ENCODE measurements around the gene FGFR2. TPM values are rescaled to one million over a fixed set of nuclear protein-coding genes. Genes with fewer than 3 reads are reported as not detected.

FGFR2 gene
- total RNA-seq, 1 donor: 0.86 TPM

- no peak for DNase-seq (ENCODE audit: low read depth)
- no peak overlapping the region for H3K4me3 ChIP-seq (ENCODE audit: low read depth, low read length)
- TF ChIP-seq CTCF (IDR thresholded peaks at IDR 0.05; ENCODE audit: insufficient read depth, low read depth, low read length): no peak
Observed at GRCh38 chr10:121485436-121486139, 112.7 kb downstream of the FGFR2 start.

- DNase-seq (ENCODE audit: low read depth): no peak
- no peak for TF ChIP-seq CTCF (IDR thresholded peaks at IDR 0.05; ENCODE audit: insufficient read depth, low read depth, low read length)
Observed at GRCh38 chr10:121484816-121485215, 113.4 kb downstream of the FGFR2 start.

DNA sequence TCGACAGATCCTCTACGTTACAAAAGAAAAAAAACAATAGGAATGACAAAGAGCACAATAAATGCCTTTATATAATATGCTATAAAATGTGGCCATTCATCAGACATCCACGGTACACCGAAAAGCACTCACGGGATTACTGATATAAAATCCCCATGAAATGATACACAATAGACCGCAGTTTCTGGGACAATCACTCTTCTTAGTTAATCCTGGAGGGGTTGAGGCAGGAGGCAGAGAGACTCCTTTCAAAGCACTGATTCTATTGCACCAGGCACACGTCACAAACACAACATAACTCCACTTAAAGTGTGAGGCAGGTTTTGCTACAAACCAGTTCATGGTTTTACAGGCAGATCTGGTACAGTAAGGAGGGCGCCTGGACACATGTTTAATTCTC lies 113.8 kb downstream of the FGFR2 start:
- no peak for TF ChIP-seq CTCF (IDR thresholded peaks at IDR 0.05; ENCODE audit: insufficient read depth, low read depth, low read length)
- no peak for DNase-seq (ENCODE audit: low read depth)
- H3K4me3 ChIP-seq (ENCODE audit: low read depth, low read length): no peak overlapping the region

More at GRCh38 chr10:121484816-121485215, 113.4 kb downstream of the FGFR2 start:
- no peak overlapping the region for H3K4me3 ChIP-seq (ENCODE audit: low read depth, low read length)

- H3K4me3 ChIP-seq (ENCODE audit: low read depth, low read length): no peak overlapping the region
- TF ChIP-seq CTCF (IDR thresholded peaks at IDR 0.05; ENCODE audit: insufficient read depth, low read depth, low read length): no peak
- no peak for DNase-seq (ENCODE audit: low read depth)
Observed at GRCh38 chr10:121481180-121481579, 117.1 kb downstream of the FGFR2 start.

DNA sequence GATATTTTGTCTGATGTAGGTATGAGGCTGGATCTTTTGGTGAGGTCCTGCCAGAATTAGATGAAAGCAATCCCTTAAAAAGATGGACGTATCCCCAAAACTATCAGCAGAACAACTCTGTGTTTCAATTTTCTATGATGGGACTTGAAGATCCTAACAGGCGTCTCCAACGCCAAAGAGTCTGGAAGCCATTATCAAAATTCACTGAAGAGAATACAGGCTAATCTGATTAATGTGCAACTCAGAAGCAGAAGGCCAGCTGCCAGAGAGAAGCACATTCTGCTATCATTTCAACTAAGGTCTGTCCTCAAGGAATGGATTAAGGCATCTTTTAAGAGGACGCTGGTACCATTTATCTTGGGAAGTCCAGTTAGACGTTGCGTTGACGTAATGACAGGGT lies 119.7 kb downstream of the FGFR2 start:
- no peak for DNase-seq (ENCODE audit: low read depth)
- H3K4me3 ChIP-seq (ENCODE audit: low read depth, low read length): no peak overlapping the region
- no peak for TF ChIP-seq CTCF (IDR thresholded peaks at IDR 0.05; ENCODE audit: insufficient read depth, low read depth, low read length)

GRCh38 chr10:121469797-121470606 lies 128.2 kb downstream of the FGFR2 start:
- H3K4me3 ChIP-seq (ENCODE audit: low read depth, low read length): no peak overlapping the region
- no peak for DNase-seq (ENCODE audit: low read depth)
- no peak for TF ChIP-seq CTCF (IDR thresholded peaks at IDR 0.05; ENCODE audit: insufficient read depth, low read depth, low read length)
